BLaER1 (cell line): ENCODE measurements around the gene IL17RA.

Experiments used
- H3K27ac ChIP-seq: shearing (Covaris generic); formaldehyde crosslinking; 2 replicates; pipeline ENCODE4 v1.8.1; 2022
- H3K27me3 ChIP-seq: shearing (Covaris generic); formaldehyde crosslinking; 2 replicates; pipeline ENCODE4 v1.8.1; 2022
- H3K36me3 ChIP-seq: shearing (Covaris generic); formaldehyde crosslinking; 2 replicates; pipeline ENCODE4 v1.8.1; 2022
- H3K4me1 ChIP-seq: shearing (Covaris generic); formaldehyde crosslinking; 2 replicates; pipeline ENCODE4 v1.8.1; 2022
- H3K4me2 ChIP-seq: shearing (Covaris generic); formaldehyde crosslinking; 2 replicates; pipeline ENCODE4 v1.8.1; 2022
- H3K4me3 ChIP-seq: shearing (Covaris generic); formaldehyde crosslinking; 2 replicates; pipeline ENCODE4 v1.8.1; 2022
- H3K9ac ChIP-seq: shearing (Covaris generic); formaldehyde crosslinking; 2 replicates; pipeline ENCODE4 v1.8.1; 2022
- H3K9me3 ChIP-seq: shearing (Covaris generic); formaldehyde crosslinking; 2 replicates; pipeline ENCODE4 v1.8.1; 2022
- H4K20me1 ChIP-seq: shearing (Covaris generic); formaldehyde crosslinking; 2 replicates; pipeline ENCODE4 v1.8.1; 2022
- Cebpa-rat ChIP-seq: shearing (Covaris generic); IDR thresholded peaks from 2 replicates; pipeline ENCODE4 v1.8.1; 2022

IL17RA gene

DNA sequence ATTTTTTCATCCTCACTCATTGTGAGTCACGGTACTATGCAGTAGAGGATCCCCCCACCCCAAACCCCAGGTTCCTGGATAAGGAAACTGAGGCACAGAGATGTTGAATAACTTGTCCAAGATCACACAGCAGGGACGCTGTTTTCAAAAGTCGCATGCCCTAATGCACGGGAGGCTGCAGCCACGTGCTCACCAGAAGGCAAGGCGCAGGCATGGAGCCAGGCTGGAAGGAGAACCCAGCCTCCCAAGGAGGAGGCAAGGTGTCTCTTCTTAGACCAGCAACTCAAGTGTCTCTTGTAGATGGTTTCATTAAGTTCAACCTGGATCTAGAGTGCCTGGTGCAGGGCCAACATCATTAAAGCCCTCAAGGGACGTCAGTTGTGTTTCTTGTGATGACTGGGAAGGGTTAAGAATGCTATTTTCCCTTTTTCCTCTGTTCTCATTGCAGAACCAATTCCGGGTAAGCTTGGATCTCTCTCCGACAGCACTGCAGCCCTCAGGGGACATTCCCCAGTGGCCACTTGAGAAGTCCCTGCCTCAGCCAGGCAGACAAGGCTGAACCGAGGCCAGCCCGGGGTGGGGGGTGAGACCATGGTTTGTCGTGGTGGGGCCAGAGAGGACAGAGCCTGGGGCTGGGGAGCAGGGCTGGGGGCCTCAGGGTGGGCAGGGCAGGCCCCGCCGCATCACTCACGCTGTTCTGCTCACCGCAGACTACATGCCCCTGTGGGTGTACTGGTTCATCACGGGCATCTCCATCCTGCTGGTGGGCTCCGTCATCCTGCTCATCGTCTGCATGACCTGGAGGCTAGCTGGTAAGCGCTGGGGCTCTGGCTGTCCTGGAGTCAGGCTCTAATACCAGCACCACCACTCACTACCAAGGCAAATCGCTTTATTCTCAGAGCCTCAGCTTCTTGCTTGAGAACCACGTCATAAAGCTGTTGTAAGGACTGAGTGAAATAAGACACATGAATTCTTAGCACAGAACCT is 20.6 kb downstream of the IL17RA start:
- no peaks in the 10 kb centered on the region for H3K27me3 ChIP-seq
- no peak for TF ChIP-seq Cebpa-rat
- H3K4me3 ChIP-seq: no peak overlapping the region
- peaks cover 27% of the 10 kb centered on the region for H3K4me1 ChIP-seq
- H3K36me3 ChIP-seq: peaks cover 92% of the 10 kb centered on the region
- H4K20me1 ChIP-seq: peaks cover 65% of the 10 kb centered on the region
- H3K27ac ChIP-seq: peak overlapping the region; percentile 41; the same call in 1 of the 2 replicates
- H3K9ac ChIP-seq: no peak overlapping the region
- peak overlapping the region; percentile 69; the same call in 1 of the 2 replicates for H3K4me2 ChIP-seq
- no peaks in the 10 kb centered on the region for H3K9me3 ChIP-seq

DNA sequence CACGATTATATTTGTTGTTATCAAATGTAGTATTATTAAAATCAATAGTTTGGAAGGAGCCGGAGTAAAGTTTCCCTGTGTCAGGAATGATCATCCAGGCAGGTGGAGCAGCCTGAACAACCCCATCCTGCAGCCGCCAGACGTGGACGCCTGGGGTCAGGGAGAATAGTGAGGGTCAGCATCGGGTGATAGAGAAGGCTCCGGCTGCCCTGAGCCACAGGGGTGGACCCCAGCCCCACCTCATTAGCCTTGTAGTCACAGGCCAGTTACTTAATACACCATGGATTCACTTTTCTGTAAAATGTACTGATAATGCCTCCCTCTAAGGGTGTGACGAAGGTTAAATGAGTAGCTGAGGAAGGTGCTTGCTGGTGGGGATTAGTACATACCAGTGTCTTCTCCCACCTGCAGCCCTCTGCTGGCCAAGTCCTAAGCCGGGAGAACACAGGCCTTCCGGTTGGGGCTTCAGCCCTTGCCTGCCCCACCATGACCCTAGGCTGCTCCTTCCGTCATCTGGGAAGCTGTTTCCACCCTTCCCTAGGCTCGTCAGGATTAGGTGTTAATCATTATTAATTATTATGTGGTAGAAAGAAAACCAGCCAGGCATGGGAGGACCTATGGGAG is 21.5 kb downstream of the IL17RA start:
- peak overlapping the region; percentile 69 for H3K4me2 ChIP-seq
- no peaks in the 10 kb centered on the region for H3K27me3 ChIP-seq
- no peaks in the 10 kb centered on the region for H3K9me3 ChIP-seq
- TF ChIP-seq Cebpa-rat: no peak
- H3K9ac ChIP-seq: 0 out of 2 replicates have a peak overlapping the region, but pooled peaks have one; percentile 5
- peaks cover 26% of the 10 kb centered on the region for H3K4me1 ChIP-seq
- H3K36me3 ChIP-seq: peaks cover 88% of the 10 kb centered on the region
- H3K4me3 ChIP-seq: no peak overlapping the region
- H3K27ac ChIP-seq: peak overlapping the region; percentile 41; the same call in 1 of the 2 replicates
- H4K20me1 ChIP-seq: peaks cover 65% of the 10 kb centered on the region

DNA sequence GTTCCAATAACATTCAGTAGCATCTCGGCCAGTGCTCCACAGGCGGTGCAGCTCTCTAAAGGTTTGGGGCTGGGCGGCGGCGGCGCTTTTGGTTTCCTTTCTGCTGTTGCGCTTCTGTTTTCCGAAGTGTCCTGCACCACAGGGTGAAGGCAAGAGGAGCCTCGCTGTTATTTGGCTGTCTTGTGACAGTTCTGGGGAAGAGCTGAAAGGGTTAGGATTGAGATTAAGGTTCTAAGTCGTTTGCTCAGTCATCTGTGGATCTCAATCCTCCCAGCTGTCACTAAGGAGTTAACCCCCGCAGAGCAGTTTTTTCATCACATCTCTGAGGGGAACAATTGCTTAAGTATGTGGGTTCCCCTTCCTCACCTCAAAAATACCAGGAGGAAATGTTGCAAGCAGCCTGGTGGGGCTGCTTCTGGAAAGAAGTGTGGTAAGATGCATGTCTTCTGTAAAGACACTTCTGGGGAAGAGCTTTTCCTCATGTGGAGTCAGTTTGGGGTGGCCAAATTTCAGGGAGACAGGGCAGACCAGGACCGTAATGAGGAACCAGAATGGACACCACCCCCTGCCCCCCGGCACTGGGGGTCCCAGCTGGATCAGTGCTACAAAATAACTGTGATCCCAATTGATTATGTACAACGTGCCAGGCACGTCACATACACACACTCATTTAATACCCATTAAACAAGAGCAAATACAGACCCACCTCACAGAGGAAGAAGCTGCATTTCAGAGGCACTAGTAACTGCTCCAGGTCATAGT is 22.2 kb downstream of the IL17RA start:
- peak overlapping the region; percentile 69 for H3K4me2 ChIP-seq

DNA sequence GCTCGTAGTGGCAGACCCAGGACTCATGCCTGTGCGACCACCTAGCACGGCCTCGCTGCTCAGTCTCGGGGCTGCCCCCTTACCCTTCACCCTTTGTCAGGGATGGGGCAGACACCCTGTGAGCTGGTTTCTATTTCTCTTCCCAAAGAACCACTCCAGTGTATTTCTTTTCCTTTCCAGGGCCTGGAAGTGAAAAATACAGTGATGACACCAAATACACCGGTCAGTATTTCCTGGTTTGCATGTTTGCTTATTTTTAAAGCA is 22.7 kb downstream of the IL17RA start:
- Histone ChIP-seq H3K4me3 (no peak overlapping the region), H4K20me1 (peaks cover 68% of the 10 kb centered on the region), H3K27ac (peak overlapping the region; percentile 41), H3K4me2 (peak overlapping the region; percentile 69), H3K27me3 (no peaks in the 10 kb centered on the region), H3K36me3 (peaks cover 76% of the 10 kb centered on the region), H3K9me3 (no peaks in the 10 kb centered on the region), H3K4me1 (peaks cover 26% of the 10 kb centered on the region), H3K9ac (no peak overlapping the region)
- no peak for TF ChIP-seq Cebpa-rat

More for the DNA sequence above, 22.2 kb downstream of the IL17RA start:
- Histone ChIP-seq H3K27me3 (no peaks in the 10 kb centered on the region), H3K4me3 (no peak overlapping the region), H3K9ac (0 out of 2 replicates have a peak overlapping the region, but pooled peaks have one; percentile 5), H3K27ac (peak overlapping the region; percentile 41), H4K20me1 (peaks cover 63% of the 10 kb centered on the region), H3K9me3 (no peaks in the 10 kb centered on the region), H3K36me3 (peaks cover 81% of the 10 kb centered on the region), H3K4me1 (peaks cover 21% of the 10 kb centered on the region)
- 0 out of 2 replicates have a peak, but pooled peaks have one; percentile 11 for TF ChIP-seq Cebpa-rat

DNA sequence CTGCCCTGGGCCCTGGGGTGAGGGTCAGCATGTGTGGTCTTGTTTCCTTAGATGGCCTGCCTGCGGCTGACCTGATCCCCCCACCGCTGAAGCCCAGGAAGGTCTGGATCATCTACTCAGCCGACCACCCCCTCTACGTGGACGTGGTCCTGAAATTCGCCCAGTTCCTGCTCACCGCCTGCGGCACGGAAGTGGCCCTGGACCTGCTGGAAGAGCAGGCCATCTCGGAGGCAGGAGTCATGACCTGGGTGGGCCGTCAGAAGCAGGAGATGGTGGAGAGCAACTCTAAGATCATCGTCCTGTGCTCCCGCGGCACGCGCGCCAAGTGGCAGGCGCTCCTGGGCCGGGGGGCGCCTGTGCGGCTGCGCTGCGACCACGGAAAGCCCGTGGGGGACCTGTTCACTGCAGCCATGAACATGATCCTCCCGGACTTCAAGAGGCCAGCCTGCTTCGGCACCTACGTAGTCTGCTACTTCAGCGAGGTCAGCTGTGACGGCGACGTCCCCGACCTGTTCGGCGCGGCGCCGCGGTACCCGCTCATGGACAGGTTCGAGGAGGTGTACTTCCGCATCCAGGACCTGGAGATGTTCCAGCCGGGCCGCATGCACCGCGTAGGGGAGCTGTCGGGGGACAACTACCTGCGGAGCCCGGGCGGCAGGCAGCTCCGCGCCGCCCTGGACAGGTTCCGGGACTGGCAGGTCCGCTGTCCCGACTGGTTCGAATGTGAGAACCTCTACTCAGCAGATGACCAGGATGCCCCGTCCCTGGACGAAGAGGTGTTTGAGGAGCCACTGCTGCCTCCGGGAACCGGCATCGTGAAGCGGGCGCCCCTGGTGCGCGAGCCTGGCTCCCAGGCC is 23.7 kb downstream of the IL17RA start:
- Histone ChIP-seq H3K4me2 (no peak overlapping the region), H3K27me3 (no peaks in the 10 kb centered on the region), H3K27ac (no peak overlapping the region), H3K9me3 (no peaks in the 10 kb centered on the region), H3K9ac (no peak overlapping the region), H3K36me3 (peaks cover 66% of the 10 kb centered on the region), H4K20me1 (peaks cover 69% of the 10 kb centered on the region), H3K4me3 (no peak overlapping the region), H3K4me1 (peaks cover 36% of the 10 kb centered on the region)
- TF ChIP-seq Cebpa-rat: no peak

DNA sequence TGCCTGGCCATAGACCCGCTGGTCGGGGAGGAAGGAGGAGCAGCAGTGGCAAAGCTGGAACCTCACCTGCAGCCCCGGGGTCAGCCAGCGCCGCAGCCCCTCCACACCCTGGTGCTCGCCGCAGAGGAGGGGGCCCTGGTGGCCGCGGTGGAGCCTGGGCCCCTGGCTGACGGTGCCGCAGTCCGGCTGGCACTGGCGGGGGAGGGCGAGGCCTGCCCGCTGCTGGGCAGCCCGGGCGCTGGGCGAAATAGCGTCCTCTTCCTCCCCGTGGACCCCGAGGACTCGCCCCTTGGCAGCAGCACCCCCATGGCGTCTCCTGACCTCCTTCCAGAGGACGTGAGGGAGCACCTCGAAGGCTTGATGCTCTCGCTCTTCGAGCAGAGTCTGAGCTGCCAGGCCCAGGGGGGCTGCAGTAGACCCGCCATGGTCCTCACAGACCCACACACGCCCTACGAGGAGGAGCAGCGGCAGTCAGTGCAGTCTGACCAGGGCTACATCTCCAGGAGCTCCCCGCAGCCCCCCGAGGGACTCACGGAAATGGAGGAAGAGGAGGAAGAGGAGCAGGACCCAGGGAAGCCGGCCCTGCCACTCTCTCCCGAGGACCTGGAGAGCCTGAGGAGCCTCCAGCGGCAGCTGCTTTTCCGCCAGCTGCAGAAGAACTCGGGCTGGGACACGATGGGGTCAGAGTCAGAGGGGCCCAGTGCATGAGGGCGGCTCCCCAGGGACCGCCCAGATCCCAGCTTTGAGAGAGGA is 24.5 kb downstream of the IL17RA start:
- no peak for TF ChIP-seq Cebpa-rat
- no peak overlapping the region for H3K4me3 ChIP-seq

DNA sequence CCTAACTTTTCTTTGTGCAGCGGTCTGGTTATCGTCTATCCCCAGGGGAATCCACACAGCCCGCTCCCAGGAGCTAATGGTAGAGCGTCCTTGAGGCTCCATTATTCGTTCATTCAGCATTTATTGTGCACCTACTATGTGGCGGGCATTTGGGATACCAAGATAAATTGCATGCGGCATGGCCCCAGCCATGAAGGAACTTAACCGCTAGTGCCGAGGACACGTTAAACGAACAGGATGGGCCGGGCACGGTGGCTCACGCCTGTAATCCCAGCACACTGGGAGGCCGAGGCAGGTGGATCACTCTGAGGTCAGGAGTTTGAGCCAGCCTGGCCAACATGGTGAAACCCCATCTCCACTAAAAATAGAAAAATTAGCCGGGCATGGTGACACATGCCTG is 25.2 kb downstream of the IL17RA start:
- H3K9me3 ChIP-seq: no peaks in the 10 kb centered on the region
- H3K4me2 ChIP-seq: no peak overlapping the region
- no peak overlapping the region for H3K4me3 ChIP-seq
- H4K20me1 ChIP-seq: peaks cover 72% of the 10 kb centered on the region
- H3K4me1 ChIP-seq: peaks cover 51% of the 10 kb centered on the region
- no peak for TF ChIP-seq Cebpa-rat
- no peak overlapping the region for H3K9ac ChIP-seq
- H3K27ac ChIP-seq: no peak overlapping the region
- peaks cover 52% of the 10 kb centered on the region for H3K36me3 ChIP-seq
- H3K27me3 ChIP-seq: no peaks in the 10 kb centered on the region

More for the DNA sequence above, 24.5 kb downstream of the IL17RA start:
- no peaks in the 10 kb centered on the region for H3K27me3 ChIP-seq
- peaks cover 71% of the 10 kb centered on the region for H4K20me1 ChIP-seq
- H3K9ac ChIP-seq: no peak overlapping the region
- no peak overlapping the region for H3K27ac ChIP-seq
- no peak overlapping the region for H3K4me2 ChIP-seq
- no peaks in the 10 kb centered on the region for H3K9me3 ChIP-seq
- H3K4me1 ChIP-seq: peaks cover 44% of the 10 kb centered on the region
- peaks cover 59% of the 10 kb centered on the region for H3K36me3 ChIP-seq

DNA sequence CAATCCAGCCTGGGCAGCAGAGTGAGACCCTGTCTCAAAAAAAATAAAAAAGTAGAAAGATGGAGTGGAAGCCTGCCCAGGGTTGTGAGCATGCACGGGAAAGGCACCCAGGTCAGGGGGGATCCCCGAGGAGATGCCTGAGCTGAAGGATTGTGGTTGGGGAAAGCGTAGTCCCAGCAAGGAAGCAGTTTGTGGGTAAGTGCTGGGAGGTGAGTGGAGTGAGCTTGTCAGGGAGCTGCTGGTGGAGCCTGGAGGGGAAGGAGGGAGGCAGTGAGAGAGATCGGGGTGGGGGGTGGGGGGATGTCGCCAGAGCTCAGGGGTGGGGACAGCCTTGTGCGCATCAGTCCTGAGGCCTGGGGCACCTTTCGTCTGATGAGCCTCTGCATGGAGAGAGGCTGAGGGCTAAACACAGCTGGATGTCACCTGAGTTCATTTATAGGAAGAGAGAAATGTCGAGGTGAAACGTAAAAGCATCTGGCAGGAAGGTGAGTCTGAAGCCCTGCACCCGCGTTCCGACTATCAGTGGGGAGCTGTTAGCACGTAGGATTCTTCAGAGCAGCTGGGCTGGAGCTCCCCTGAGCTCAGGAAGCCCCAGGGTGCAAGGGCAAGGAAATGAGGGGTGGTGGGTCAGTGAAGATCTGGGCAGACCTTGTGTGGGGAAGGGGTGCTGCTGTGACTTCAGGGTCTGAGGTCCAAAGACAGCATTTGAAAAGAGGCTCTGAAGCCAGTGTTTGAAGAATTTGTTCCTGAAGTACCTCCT is 26.2 kb downstream of the IL17RA start:
- Histone ChIP-seq H4K20me1 (peaks cover 66% of the 10 kb centered on the region), H3K9ac (no peak overlapping the region), H3K4me3 (no peak overlapping the region), H3K27ac (no peak overlapping the region), H3K4me2 (no peak overlapping the region), H3K27me3 (no peaks in the 10 kb centered on the region), H3K36me3 (peaks cover 42% of the 10 kb centered on the region), H3K9me3 (no peaks in the 10 kb centered on the region), H3K4me1 (peaks cover 56% of the 10 kb centered on the region)
- no peak for TF ChIP-seq Cebpa-rat
